CD4-positive, alpha-beta T cell (primary cell): Measurements from ENCODE around the gene LONP1. TPM values are rescaled to one million over a fixed set of nuclear protein-coding genes. Genes with fewer than 3 reads are reported as not detected.
A peak's percentile ranks its signal among the peaks of the same experiment; 100 is the strongest.

Experiments used
- ATAC-seq: fragments of 200-7000 bp; cut with Tn5 transposase; one replicate; pipeline ENCODE4 v1.10.0; 2022; ENCODE audit warnings: mild to moderate bottlenecking; ENCODE audit not compliant: poor library complexity
- CTCF ChIA-PET: fragments of 350-600 bp; sonication (Branson Sonifier 250); formaldehyde crosslinking; loops from one replicate; lab custom pipeline; 2021; ENCODE audit warnings: antibody characterized with exemption, inconsistent platforms; lab: Charles Lee
- POLR2A ChIA-PET: fragments of 350-600 bp; sonication (Branson Sonifier 250); formaldehyde crosslinking; loops from one replicate; lab custom pipeline; 2021; ENCODE audit warnings: antibody characterized with exemption, inconsistent platforms; lab: Charles Lee
- DNase-seq, 14 experiments: peaks; one replicate each; pipeline ENCODE4 v3.0.0-alpha.2; 2013 to 2020; ENCODE audit warnings: mixed read lengths in 2 of 14
- H3K27ac ChIP-seq, 2 donors: one replicate each; pipeline versions ENCODE4 v1.5.1 to v1.7.0; 2013; ENCODE audit warnings: low read length in 2 of 2, low read depth in 1 of 2, mild to moderate bottlenecking in 1 of 2
- H3K27me3 ChIP-seq, 2 experiments: 1 replicate in 1 of 2; 2 replicates in 1 of 2; pipeline versions ENCODE4 v1.6.1 to v1.7.0; 2013; ENCODE audit warnings: low read length in 2 of 2, control low read depth in 1 of 2, mild to moderate bottlenecking in 1 of 2, moderate library complexity in 1 of 2; ENCODE audit not compliant: insufficient read depth in 2 of 2, control insufficient read depth in 1 of 2
- H3K36me3 ChIP-seq: one replicate; pipeline ENCODE4 v1.6.1; 2013; ENCODE audit warnings: low read length, control low read depth; ENCODE audit not compliant: insufficient read depth
- H3K4me1 ChIP-seq: one replicate; pipeline ENCODE4 v1.6.1; 2013; ENCODE audit warnings: low read length, control low read depth; ENCODE audit not compliant: insufficient read depth
- H3K4me3 ChIP-seq: one replicate; pipeline ENCODE4 v1.5.1; 2013; ENCODE audit warnings: mild to moderate bottlenecking, low read length, moderate library complexity
- H3K9me3 ChIP-seq, 2 experiments: 1 replicate in 1 of 2; 2 replicates in 1 of 2; pipeline versions ENCODE4 v1.6.1 to v1.7.0; 2013; ENCODE audit warnings: low read length in 2 of 2, mild to moderate bottlenecking in 2 of 2, control low read depth in 1 of 2, moderate library complexity in 1 of 2; ENCODE audit not compliant: control insufficient read depth in 1 of 2, insufficient read depth in 1 of 2
- H3K27ac Mint-ChIP-seq: one replicate; pipeline ENCODE4 v1.8.0; 2020; ENCODE audit warnings: mixed read lengths
- H3K27me3 Mint-ChIP-seq: one replicate; pipeline ENCODE4 v1.8.0; 2021; ENCODE audit warnings: mixed read lengths
- H3K36me3 Mint-ChIP-seq: one replicate; pipeline ENCODE4 v1.8.0; 2021; ENCODE audit warnings: low read depth, mixed read lengths
- H3K4me1 Mint-ChIP-seq: one replicate; pipeline ENCODE4 v1.8.0; 2021; ENCODE audit warnings: low read depth, mixed read lengths
- H3K4me3 Mint-ChIP-seq: one replicate; pipeline ENCODE4 v1.8.0; 2020; ENCODE audit warnings: mild to moderate bottlenecking, mixed read lengths
- H3K9me3 Mint-ChIP-seq: one replicate; pipeline ENCODE4 v1.8.0; 2020; ENCODE audit warnings: mixed read lengths
- CTCF ChIP-seq: fragments of 200-600 bp; IDR thresholded peaks from one replicate; pipeline ENCODE4 v1.8.0; 2022; ENCODE audit warnings: antibody characterized with exemption, mild to moderate bottlenecking
- intact Hi-C, 2 experiments: fragments of 100-400 bp; cut with DNase I in 1 of 2; cut with micrococcal nuclease in 1 of 2; formaldehyde crosslinking; loops; one replicate each; pipeline versions ENCODE4 v1.15.1 to v1.9.0; 2023 to 2025; cut with DNase I, micrococcal nuclease
- total RNA-seq, 174 experiments: library from RNA in 2 of 174; stranded (reverse) in 2 of 174; gene quantifications; one replicate each; pipeline ENCODE4 v1.2.3 and lab custom pipeline; 2021 to 2026

LONP1 gene
- total RNA-seq, 2 experiments from 2014 or later: 88.7 to 91.0 TPM

DNA sequence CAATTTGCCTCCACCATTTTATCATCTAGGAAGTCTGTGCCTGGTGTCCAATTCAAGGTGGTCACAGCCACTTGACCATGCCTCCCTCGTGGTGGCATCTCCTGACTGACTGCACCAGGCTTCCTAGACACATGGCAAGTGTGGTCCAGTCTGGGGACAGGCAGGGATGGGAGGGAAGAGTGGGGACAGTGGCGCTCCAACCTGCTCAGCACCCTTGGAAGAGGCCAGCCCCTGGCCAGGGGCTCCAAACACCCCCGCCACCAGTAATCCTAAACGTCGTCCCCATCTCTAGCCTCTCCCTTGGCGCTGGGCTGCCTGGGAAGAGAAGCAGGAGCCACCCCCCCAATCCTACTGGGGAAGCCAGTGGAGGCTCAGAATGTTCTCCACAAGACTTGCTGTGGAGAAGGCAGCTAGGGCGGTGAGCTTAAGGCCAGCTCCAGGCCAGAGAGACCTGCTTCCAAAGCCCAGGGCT, 27.2 kb downstream of the LONP1 start:
- peaks cover 58% of the 10 kb centered on the region for H3K36me3 ChIP-seq
- no peak overlapping the region for H3K27ac ChIP-seq
- Mint-ChIP-seq H3K4me1 (peaks cover 37% of the 10 kb centered on the region), H3K27me3 (no peaks in the 10 kb centered on the region), H3K36me3 (peaks cover 59% of the 10 kb centered on the region), H3K4me3 (peak overlapping the region; percentile 73), H3K9me3 (no peaks in the 10 kb centered on the region), H3K27ac (peak overlapping the region; percentile 96)
- H3K4me3 ChIP-seq: no peak overlapping the region
- ATAC-seq: no peak
- H3K4me1 ChIP-seq: peaks cover 36% of the 10 kb centered on the region
- DNase-seq: no peak
- POLR2A ChIA-PET: no interaction called here
- no peaks in the 10 kb centered on the region for H3K27me3 ChIP-seq
- CTCF ChIA-PET: no interaction called here
- intact Hi-C loops: no loop called here
- peaks cover 0 to 5% of the 10 kb centered on the region in 2 experiments for H3K9me3 ChIP-seq
- TF ChIP-seq CTCF: no peak

DNA sequence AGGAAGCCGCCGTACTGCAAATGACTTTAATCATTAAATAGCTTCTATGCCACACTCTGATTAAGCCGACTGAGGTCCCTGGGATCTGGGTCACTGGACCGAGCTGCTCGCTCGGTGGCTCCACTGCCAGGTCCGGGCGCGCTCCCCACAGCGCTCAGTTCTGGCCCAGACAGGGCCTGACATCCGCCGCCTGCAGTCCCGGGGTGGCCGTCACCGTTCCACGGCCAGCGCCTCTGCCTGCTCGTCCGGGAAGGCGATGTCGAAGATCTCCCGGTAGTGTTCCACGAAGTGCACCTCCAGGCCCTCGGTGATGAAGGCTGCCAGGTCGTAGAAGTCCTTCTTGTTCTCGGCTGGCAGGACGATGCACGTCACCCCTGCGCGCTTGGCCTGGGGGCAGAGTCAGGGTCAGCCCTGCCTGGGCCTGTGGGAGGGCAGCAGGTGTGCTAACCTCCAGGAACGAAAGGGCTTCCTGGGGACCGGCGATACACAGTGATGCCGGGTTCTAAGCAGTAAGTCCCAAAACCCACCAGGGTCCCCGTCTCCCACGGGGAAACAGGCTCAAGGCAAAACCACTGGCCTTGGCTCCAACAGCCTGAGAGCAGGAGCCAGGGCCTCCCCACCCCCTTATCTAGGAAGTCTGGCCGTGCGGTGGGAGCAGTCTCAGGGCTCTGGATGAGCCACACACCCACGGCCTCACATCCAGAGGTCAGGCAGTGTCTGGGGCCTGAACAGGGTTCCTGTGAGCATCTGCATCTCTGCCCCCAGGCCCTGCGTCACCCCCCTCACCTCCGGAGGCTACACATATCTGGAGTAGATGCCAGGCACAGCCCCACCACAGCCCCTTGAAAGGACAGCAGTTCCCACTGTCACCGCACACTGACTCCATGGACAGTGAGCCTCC, 27.9 kb downstream of the LONP1 start:
- H3K4me3 ChIP-seq: peak overlapping the region; percentile 100
- H3K4me1 ChIP-seq: peaks cover 42% of the 10 kb centered on the region
- H3K9me3 Mint-ChIP-seq: no peaks in the 10 kb centered on the region
- ChIA-PET POLR2A (interaction anchor here (0.7 to 3.1 kb wide), 5 partner anchors 26 to 331 kb away, joined by 4 to 51 read pairs (median 6); partner anchors contain the start of genes CATSPERD, LONP1, SAFB and SAFB2), CTCF (interaction anchor here (2.6 kb wide), 1 partner anchor 29 kb away, joined by 20 read pairs; the partner anchor contains the start of genes CATSPERD and LONP1)
- H3K36me3 Mint-ChIP-seq: peaks cover 58% of the 10 kb centered on the region
- H3K9me3 ChIP-seq: peaks cover 0 to 6% of the 10 kb centered on the region in 2 experiments
- H3K27ac Mint-ChIP-seq: peak overlapping the region; percentile 96
- peak in 2 of 14 experiments; percentile 27 to 49 for DNase-seq
- H3K4me3 Mint-ChIP-seq: peak overlapping the region; percentile 96
- no peak for TF ChIP-seq CTCF
- H3K4me1 Mint-ChIP-seq: peaks cover 37% of the 10 kb centered on the region
- no peak for ATAC-seq
- intact Hi-C loops: loop anchor here in 1 of 2 experiments (2.0 kb wide), 1 partner anchor 101 kb away; no protein-coding TSS in a partner anchor
- peaks cover 56% of the 10 kb centered on the region for H3K36me3 ChIP-seq
- no peaks in the 10 kb centered on the region for H3K27me3 ChIP-seq
- H3K27ac ChIP-seq: peak overlapping the region; percentile 31 to 95
- H3K27me3 Mint-ChIP-seq: no peaks in the 10 kb centered on the region

DNA sequence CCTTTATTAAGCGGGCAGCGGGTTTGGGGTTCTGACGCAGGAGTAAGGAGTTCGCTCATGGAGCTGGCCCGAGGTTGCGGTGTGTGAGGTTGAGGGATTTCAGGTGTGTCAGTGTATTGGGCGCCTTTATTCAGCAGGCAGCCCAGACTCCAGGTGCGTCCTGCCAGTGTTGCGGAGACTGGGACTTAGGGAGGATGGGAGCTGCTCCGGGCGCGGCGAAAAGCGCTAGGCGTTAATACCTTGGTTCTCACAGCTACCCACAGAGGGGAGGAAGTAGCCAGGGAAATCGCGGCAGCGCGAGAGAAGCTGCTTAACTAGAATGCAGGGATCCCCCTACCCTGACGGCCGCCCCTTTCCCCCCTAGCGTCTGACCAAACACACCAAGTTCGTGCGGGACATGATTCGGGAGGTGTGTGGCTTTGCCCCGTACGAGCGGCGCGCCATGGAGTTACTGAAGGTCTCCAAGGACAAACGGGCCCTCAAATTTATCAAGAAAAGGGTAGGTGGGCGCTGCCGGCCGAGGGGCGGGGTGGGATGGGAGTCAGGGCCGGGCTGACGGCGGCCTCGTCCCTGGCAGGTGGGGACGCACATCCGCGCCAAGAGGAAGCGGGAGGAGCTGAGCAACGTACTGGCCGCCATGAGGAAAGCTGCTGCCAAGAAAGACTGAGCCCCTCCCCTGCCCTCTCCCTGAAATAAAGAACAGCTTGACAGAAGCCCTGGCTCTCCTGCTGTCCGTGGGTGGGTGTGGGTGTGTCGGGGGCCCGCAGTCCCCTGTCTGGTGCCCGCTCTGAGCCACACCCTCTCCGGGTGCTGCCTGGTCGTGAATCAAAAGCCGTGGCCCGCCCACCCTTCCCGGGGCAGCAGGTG, 28.8 kb downstream of the LONP1 start:
- H3K27me3 Mint-ChIP-seq: no peaks in the 10 kb centered on the region
- H3K27ac Mint-ChIP-seq: peak overlapping the region; percentile 96
- intact Hi-C loops: loop anchor here (1.0 to 2.0 kb wide), 2 partner anchors 29 to 102 kb away; partner anchors contain the start of genes CATSPERD (in 2 of the 2) and LONP1 (in 2 of the 2)
- Histone ChIP-seq H3K36me3 (peaks cover 47% of the 10 kb centered on the region), H3K27me3 (no peaks in the 10 kb centered on the region), H3K4me1 (peaks cover 50% of the 10 kb centered on the region), H3K9me3 (peaks cover 0 to 6% of the 10 kb centered on the region in 2 experiments), H3K27ac (peak overlapping the region; percentile 91 to 95), H3K4me3 (peak overlapping the region; percentile 100)
- peaks cover 52% of the 10 kb centered on the region for H3K36me3 Mint-ChIP-seq
- H3K4me1 Mint-ChIP-seq: peaks cover 42% of the 10 kb centered on the region
- DNase-seq (peak in 7 of 14 experiments; percentile 17 to 66 (median 37)), ATAC-seq (peak; percentile 24)
- no peak for TF ChIP-seq CTCF
- H3K9me3 Mint-ChIP-seq: no peaks in the 10 kb centered on the region
- CTCF ChIA-PET: interaction anchor here (1.3 to 2.6 kb wide), 3 partner anchors 25 to 30 kb away, joined by 6 to 20 read pairs (median 7); partner anchors contain the start of genes CATSPERD and LONP1
- H3K4me3 Mint-ChIP-seq: peak overlapping the region; percentile 96
- POLR2A ChIA-PET: interaction anchor here (0.7 to 3.1 kb wide), 10 partner anchors 12 to 332 kb away, joined by 3 to 51 read pairs (median 4); partner anchors contain the start of genes CATSPERD, DUS3L, LONP1 and NDUFA11
